Measurements from ENCODE around the gene FAM13B. TPM values are rescaled to one million over a fixed set of nuclear protein-coding genes. Genes with fewer than 3 reads are reported as not detected.
A peak's percentile ranks its signal among the peaks of the same experiment; 100 is the strongest.
"Not testable (repeated sequence)": the region's sequence is repeated elsewhere in the genome, so short reads cannot be mapped to it uniquely, and the experiment has no call there.

Gene FAM13B
- total RNA-seq, 1 donor from 2014 or later: 32.0 TPM

GRCh38 chr5:137957948-137958347 lies 74.9 kb downstream of the FAM13B start:
- Mint-ChIP-seq H3K9me3 (ENCODE audit: unreplicated experiment) (no peaks in the 10 kb centered on the region), H3K36me3 (ENCODE audit: low read depth, unreplicated experiment) (peaks cover 8% of the 10 kb centered on the region), H3K27ac (ENCODE audit: unreplicated experiment) (no peak overlapping the region), H3K4me3 (ENCODE audit: unreplicated experiment) (no peak overlapping the region), H3K4me1 (ENCODE audit: low read depth, unreplicated experiment) (peaks cover 15% of the 10 kb centered on the region), H3K27me3 (ENCODE audit: low read depth, unreplicated experiment) (no peaks in the 10 kb centered on the region)
- Histone ChIP-seq H3K9ac (ENCODE audit: low read length) (no peak overlapping the region), H3K27ac (ENCODE audit: low read depth, low read length) (no peak overlapping the region), H3K4me1 (ENCODE audit: insufficient read depth, low read length) (peaks cover 13% of the 10 kb centered on the region), H3K9me3 (ENCODE audit: insufficient read depth, low read depth, low read length) (no peaks in the 10 kb centered on the region), H4K20me1 (ENCODE audit: insufficient read depth, low read length) (peaks cover 3% of the 10 kb centered on the region), H3K36me3 (ENCODE audit: insufficient read depth, low read length) (peaks cover 4% of the 10 kb centered on the region), H3K4me3 (ENCODE audit: insufficient read depth, low read depth, low read length) (no peak overlapping the region), H3K27me3 (ENCODE audit: insufficient read depth, low read length) (no peaks in the 10 kb centered on the region), H2AFZ (ENCODE audit: low read depth, low read length) (no peak overlapping the region), H3K4me2 (ENCODE audit: low read length) (no peak overlapping the region), H3K79me2 (ENCODE audit: insufficient read depth, low read length) (no peaks in the 10 kb centered on the region)
- DNase-seq (ENCODE audit: low read depth): no peak
- TF ChIP-seq CTCF (IDR thresholded peaks at IDR 0.05; ENCODE audit: insufficient read depth, low read depth, low read length) (no peak), EZH2 (IDR thresholded peaks at IDR 0.05; ENCODE audit: insufficient read depth, low read length) (no peak)
- FAIRE-seq: no peak

DNA sequence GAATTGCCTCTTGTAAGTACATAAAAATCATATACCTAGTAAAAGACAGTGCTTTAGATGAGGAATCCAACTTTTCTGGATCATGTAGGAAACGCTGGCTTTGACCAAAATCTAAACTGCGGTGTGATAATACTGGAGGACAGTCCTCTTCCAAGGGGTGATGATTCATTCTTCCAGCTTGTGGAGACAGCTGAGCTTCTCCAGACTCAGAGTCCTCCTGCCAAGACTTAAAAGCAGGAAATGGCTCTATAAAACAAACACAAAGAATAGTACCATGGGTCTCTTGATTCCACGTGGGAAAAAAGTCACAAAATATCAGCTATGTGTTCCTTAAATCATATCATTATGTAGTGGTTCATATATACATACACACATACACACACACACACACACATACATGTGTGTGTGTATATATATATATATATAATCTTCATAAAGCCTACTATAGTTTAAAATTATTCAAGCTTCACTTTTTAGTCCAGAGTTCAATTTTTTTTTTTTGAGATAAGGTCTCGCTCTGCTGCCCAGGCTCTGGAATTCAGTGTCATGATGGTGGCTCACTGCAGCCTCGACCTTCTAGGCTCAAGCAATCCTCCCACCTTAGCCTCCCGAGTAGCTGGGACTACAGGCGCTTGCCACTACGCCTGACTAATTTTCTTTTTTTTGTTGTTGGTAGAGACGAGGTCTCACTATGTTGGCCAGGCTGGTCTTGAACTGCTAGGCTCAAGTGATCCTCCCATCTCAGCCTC lies 78.6 kb downstream of the FAM13B start:
- H3K79me2 ChIP-seq (ENCODE audit: insufficient read depth, low read length): no peaks in the 10 kb centered on the region
- peak overlapping the region; percentile 78 for H3K4me2 ChIP-seq (ENCODE audit: low read length)
- Mint-ChIP-seq H3K4me1 (ENCODE audit: low read depth, unreplicated experiment) (peaks cover 16% of the 10 kb centered on the region), H3K4me3 (ENCODE audit: unreplicated experiment) (no peak overlapping the region), H3K9me3 (ENCODE audit: unreplicated experiment) (no peaks in the 10 kb centered on the region), H3K27ac (ENCODE audit: unreplicated experiment) (peak overlapping the region; percentile 44), H3K36me3 (ENCODE audit: low read depth, unreplicated experiment) (peaks cover 10% of the 10 kb centered on the region), H3K27me3 (ENCODE audit: low read depth, unreplicated experiment) (no peaks in the 10 kb centered on the region)
- H3K4me1 ChIP-seq (ENCODE audit: insufficient read depth, low read length): peaks cover 13% of the 10 kb centered on the region
- no peaks in the 10 kb centered on the region for H3K9me3 ChIP-seq (ENCODE audit: insufficient read depth, low read depth, low read length)
- FAIRE-seq (peak; percentile 98), DNase-seq (ENCODE audit: low read depth) (peak; percentile 90)
- peaks cover 13% of the 10 kb centered on the region for H3K36me3 ChIP-seq (ENCODE audit: insufficient read depth, low read length)
- H2AFZ ChIP-seq (ENCODE audit: low read depth, low read length): no peak overlapping the region
- peak overlapping the region; percentile 43 for H3K9ac ChIP-seq (ENCODE audit: low read length)
- no peaks in the 10 kb centered on the region for H3K27me3 ChIP-seq (ENCODE audit: insufficient read depth, low read length)
- peak overlapping the region; percentile 36 for H3K27ac ChIP-seq (ENCODE audit: low read depth, low read length)
- no peaks in the 10 kb centered on the region for H4K20me1 ChIP-seq (ENCODE audit: insufficient read depth, low read length)
- TF ChIP-seq EZH2 (IDR thresholded peaks at IDR 0.05; ENCODE audit: insufficient read depth, low read length) (no peak), CTCF (IDR thresholded peaks at IDR 0.05; ENCODE audit: insufficient read depth, low read depth, low read length) (no peak)
- H3K4me3 ChIP-seq (ENCODE audit: insufficient read depth, low read depth, low read length): no peak overlapping the region

DNA sequence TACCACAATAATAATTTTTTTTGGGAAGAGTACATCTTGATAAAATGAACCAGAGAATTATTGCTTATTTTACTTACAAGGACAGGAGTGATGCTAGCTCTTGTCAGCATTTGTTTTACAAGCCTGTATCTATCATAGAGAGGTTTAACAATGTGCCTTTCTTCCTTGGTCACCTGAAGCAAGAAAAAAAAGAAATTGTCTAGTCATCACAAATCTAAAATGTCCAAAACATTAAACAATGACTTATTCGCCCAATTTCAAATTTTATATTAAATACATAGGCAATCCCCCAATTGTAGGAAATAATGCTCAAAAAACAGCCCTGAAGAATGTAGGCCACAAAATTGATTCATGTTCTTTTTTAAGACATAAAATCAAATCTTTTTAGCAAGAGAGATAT lies 87.1 kb downstream of the FAM13B start:
- peaks cover 37% of the 10 kb centered on the region for H3K36me3 ChIP-seq (ENCODE audit: insufficient read depth, low read length)
- Mint-ChIP-seq H3K27ac (ENCODE audit: unreplicated experiment) (no peak overlapping the region), H3K4me1 (ENCODE audit: low read depth, unreplicated experiment) (no peaks in the 10 kb centered on the region), H3K4me3 (ENCODE audit: unreplicated experiment) (no peak overlapping the region), H3K9me3 (ENCODE audit: unreplicated experiment) (no peaks in the 10 kb centered on the region), H3K27me3 (ENCODE audit: low read depth, unreplicated experiment) (no peaks in the 10 kb centered on the region), H3K36me3 (ENCODE audit: low read depth, unreplicated experiment) (peaks cover 29% of the 10 kb centered on the region)
- H3K9ac ChIP-seq (ENCODE audit: low read length): no peak overlapping the region
- no peak for DNase-seq (ENCODE audit: low read depth)
- no peaks in the 10 kb centered on the region for H3K9me3 ChIP-seq (ENCODE audit: insufficient read depth, low read depth, low read length)
- no peak overlapping the region for H3K27ac ChIP-seq (ENCODE audit: low read depth, low read length)
- no peak for FAIRE-seq
- H3K4me3 ChIP-seq (ENCODE audit: insufficient read depth, low read depth, low read length): no peak overlapping the region
- no peaks in the 10 kb centered on the region for H3K79me2 ChIP-seq (ENCODE audit: insufficient read depth, low read length)
- no peak overlapping the region for H2AFZ ChIP-seq (ENCODE audit: low read depth, low read length)
- H3K27me3 ChIP-seq (ENCODE audit: insufficient read depth, low read length): no peaks in the 10 kb centered on the region
- no peaks in the 10 kb centered on the region for H4K20me1 ChIP-seq (ENCODE audit: insufficient read depth, low read length)
- no peak for TF ChIP-seq EZH2 (IDR thresholded peaks at IDR 0.05; ENCODE audit: insufficient read depth, low read length)
- TF ChIP-seq CTCF (IDR thresholded peaks at IDR 0.05; ENCODE audit: insufficient read depth, low read depth, low read length): no peak
- H3K4me2 ChIP-seq (ENCODE audit: low read length): no peak overlapping the region
- H3K4me1 ChIP-seq (ENCODE audit: insufficient read depth, low read length): no peaks in the 10 kb centered on the region

GRCh38 chr5:137944280-137944679 lies 88.6 kb downstream of the FAM13B start:
- not testable (repeated sequence) for H3K27me3 Mint-ChIP-seq (ENCODE audit: low read depth, unreplicated experiment); H3K4me1 Mint-ChIP-seq (ENCODE audit: low read depth, unreplicated experiment); DNase-seq (ENCODE audit: low read depth); H3K4me2 ChIP-seq (ENCODE audit: low read length); H3K9ac ChIP-seq (ENCODE audit: low read length); H2AFZ ChIP-seq (ENCODE audit: low read depth, low read length); H3K4me1 ChIP-seq (ENCODE audit: insufficient read depth, low read length); H4K20me1 ChIP-seq (ENCODE audit: insufficient read depth, low read length); H3K9me3 Mint-ChIP-seq (ENCODE audit: unreplicated experiment); H3K79me2 ChIP-seq (ENCODE audit: insufficient read depth, low read length); FAIRE-seq; H3K27ac ChIP-seq (ENCODE audit: low read depth, low read length); H3K9me3 ChIP-seq (ENCODE audit: insufficient read depth, low read depth, low read length); H3K27ac Mint-ChIP-seq (ENCODE audit: unreplicated experiment); H3K27me3 ChIP-seq (ENCODE audit: insufficient read depth, low read length); H3K4me3 ChIP-seq (ENCODE audit: insufficient read depth, low read depth, low read length); H3K4me3 Mint-ChIP-seq (ENCODE audit: unreplicated experiment)
- H3K36me3 Mint-ChIP-seq (ENCODE audit: low read depth, unreplicated experiment): peaks cover 33% of the 10 kb centered on the region
- H3K36me3 ChIP-seq (ENCODE audit: insufficient read depth, low read length): peaks cover 43% of the 10 kb centered on the region
